Mucosa of stomach (tissue), 1 donor: ENCODE data around the gene DEXI.
A peak's percentile ranks its signal among the peaks of the same experiment; 100 is the strongest.
"Not testable (repeated sequence)": the region's sequence is repeated elsewhere in the genome, so short reads cannot be mapped to it uniquely, and the experiment has no call there.

Source experiments
- H3K27me3 ChIP-seq: one replicate; pipeline ENCODE4 v1.7.0; 2013; ENCODE audit warnings: mild to moderate bottlenecking, low read length; ENCODE audit not compliant: control insufficient read depth, insufficient read depth
- H3K36me3 ChIP-seq: one replicate; pipeline ENCODE4 v1.7.0; 2013; ENCODE audit warnings: low read length; ENCODE audit not compliant: control insufficient read depth, insufficient read depth
- H3K4me1 ChIP-seq: one replicate; pipeline ENCODE4 v1.7.0; 2013; ENCODE audit warnings: mild to moderate bottlenecking, low read length; ENCODE audit not compliant: control insufficient read depth, insufficient read depth
- H3K4me3 ChIP-seq: one replicate; pipeline ENCODE4 v1.7.0; 2013; ENCODE audit warnings: low read length
- H3K9ac ChIP-seq: one replicate; pipeline ENCODE4 v1.7.0; 2013; ENCODE audit warnings: mild to moderate bottlenecking, low read length, moderate library complexity
- H3K9me3 ChIP-seq: one replicate; pipeline ENCODE4 v1.7.0; 2013; ENCODE audit warnings: mild to moderate bottlenecking, low read length, moderate library complexity; ENCODE audit not compliant: control insufficient read depth
- donor health status: Pancreatic carcinoma.

Gene DEXI

DNA sequence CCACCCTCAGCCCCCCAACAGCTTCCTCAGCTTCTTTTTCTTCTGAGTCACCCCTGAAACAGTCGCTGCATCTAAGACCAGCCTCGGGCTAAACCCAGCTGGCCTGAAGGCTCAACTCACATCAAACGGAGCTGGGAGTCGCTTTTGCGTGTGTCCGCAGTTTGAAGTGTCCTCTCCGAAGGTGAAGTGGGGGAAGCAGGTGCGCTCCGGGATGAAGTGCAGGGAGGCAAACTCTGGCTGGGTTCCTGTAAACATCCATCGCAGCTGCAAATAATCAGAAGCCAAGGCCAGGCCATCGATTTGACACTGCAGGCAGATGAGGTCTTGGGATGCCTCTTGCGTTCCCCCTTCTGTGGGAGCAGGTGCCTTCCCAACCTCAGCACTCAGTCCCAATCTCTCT lies 13.2 kb downstream of the DEXI start:
- H3K27me3 ChIP-seq, H3K4me1 ChIP-seq, H3K9ac ChIP-seq, H3K9me3 ChIP-seq, H3K4me3 ChIP-seq: not testable (repeated sequence)
- peaks cover 15% of the 10 kb centered on the region for H3K36me3 ChIP-seq

DNA sequence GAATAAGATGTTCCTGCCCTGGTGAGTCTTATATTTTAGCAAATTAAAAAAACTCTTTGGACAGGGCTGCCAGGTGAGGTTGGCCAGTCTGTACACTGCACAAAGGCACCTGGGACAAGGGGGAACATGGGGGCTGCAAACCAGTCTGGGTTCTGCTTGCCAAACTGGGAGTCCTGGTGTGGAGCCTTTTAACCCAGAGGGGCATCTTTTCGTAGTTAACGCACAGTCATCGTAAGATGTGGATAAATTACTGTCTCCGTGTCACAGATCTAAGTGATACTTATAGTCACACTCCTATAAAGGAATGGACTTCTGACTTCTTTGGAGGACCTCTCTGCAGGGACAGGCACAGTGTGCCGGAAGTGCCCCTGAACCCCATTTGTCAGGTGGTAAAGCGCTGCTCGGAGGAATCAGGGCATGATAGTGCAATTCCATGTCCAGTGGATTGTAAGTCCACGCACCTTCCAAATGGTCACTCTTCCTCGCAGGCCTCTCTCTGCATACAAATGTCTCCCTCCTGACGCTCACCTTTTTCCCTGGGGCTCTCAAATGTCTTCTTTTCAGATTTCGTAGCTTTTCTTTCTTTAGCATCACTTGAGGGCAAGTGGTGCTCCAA lies 14.7 kb downstream of the DEXI start:
- H3K9me3 ChIP-seq: no peaks in the 10 kb centered on the region
- no peak overlapping the region for H3K9ac ChIP-seq
- H3K4me1 ChIP-seq: no peaks in the 10 kb centered on the region
- no peaks in the 10 kb centered on the region for H3K27me3 ChIP-seq
- H3K36me3 ChIP-seq: peaks cover 7% of the 10 kb centered on the region
- no peak overlapping the region for H3K4me3 ChIP-seq

DNA sequence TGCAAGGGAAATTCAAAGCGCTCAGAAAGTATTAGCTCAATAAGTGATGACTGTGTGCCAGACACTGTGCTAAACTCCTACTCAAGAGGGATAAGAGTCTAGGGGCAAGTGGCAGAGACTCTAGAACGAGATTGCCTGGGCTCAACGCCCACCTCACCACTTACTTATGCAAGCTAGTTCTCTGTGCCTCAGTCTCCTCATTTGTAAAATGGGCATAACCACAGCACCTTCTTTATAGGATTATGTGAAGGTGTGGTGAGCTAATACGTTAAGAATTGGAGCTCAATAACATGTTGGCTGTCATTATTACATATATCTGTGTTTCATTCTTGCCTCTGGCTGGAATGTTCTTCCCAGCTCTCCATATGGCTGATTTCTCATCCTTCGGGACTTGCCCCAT lies 15.4 kb downstream of the DEXI start:
- Histone ChIP-seq H3K27me3 (no peaks in the 10 kb centered on the region), H3K4me1 (no peaks in the 10 kb centered on the region), H3K36me3 (peaks cover 7% of the 10 kb centered on the region), H3K9me3 (no peaks in the 10 kb centered on the region), H3K4me3 (no peak overlapping the region), H3K9ac (no peak overlapping the region)

DNA sequence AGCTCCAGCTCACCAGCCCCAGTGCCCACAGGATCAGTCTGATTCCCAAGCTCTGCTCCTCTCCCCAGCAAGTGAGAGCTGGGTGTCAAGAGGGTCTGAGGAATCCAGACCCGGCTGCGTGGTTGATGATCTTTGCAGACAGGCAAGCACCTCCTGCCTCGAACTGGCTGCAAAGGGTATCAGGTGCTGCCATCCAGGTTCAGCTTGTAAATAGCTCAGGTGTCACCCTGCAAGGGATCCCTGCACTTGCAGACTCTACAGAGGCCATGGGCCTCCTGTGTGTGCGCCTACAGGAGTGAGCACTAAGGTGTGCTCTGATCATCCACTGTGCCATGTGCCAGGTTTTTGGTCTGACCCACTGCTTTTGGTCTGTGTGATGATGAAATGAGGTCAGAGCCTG lies 16.2 kb downstream of the DEXI start:
- Histone ChIP-seq H3K9ac (no peak overlapping the region), H3K9me3 (no peaks in the 10 kb centered on the region), H3K4me1 (no peaks in the 10 kb centered on the region), H3K27me3 (no peaks in the 10 kb centered on the region), H3K4me3 (no peak overlapping the region), H3K36me3 (peaks cover 7% of the 10 kb centered on the region)

DNA sequence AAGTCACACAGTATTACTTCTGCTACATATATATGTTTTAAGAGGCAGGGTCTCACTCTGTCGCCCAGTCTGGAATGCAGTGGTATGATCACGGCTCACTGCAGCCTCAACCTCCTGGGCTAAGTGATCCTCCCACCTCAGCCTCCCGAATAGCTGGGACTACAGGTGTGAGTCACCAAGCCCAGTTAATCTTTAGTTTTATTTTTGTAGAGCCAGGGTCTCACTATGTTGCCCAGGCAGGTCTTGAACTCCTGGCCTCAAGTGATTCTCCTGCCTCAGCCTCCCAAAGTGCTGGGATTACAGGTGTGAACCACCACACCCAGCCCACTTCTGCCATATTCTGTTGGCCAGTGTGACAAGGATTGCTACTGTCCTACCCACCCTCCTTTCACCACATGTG lies 17.0 kb downstream of the DEXI start:
- H3K27me3 ChIP-seq, H3K4me3 ChIP-seq, H3K4me1 ChIP-seq, H3K36me3 ChIP-seq, H3K9ac ChIP-seq, H3K9me3 ChIP-seq: not testable (repeated sequence)

DNA sequence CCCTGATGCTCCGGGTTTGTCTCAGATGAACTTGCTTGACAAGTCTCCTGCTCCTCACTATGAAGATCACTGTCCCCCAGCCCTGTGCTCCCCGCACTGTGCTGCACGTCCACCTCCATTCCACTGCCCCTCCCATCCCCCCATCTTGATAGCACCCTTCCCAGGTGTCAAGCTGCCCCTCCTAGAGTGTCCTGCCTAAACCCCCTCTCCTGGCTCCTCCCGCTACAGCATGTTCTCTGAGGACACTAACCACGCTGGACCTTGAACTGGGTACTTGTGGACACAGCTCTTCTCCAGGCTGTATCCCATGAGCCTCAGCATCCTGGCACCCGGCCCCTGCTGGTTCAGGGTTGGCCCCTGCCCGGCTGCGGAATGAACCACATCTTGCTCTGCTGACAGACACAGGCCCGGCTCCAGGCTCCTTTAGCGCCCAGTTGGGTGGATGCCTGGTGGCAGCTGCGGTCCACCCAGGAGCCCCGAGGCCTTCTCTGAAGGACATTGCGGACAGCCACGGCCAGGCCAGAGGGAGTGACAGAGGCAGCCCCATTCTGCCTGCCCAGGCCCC lies 18.5 kb downstream of the DEXI start:
- no peaks in the 10 kb centered on the region for H3K9me3 ChIP-seq
- no peaks in the 10 kb centered on the region for H3K4me1 ChIP-seq
- no peak overlapping the region for H3K4me3 ChIP-seq
- H3K9ac ChIP-seq: no peak overlapping the region
- H3K27me3 ChIP-seq: no peaks in the 10 kb centered on the region
- peaks cover 7% of the 10 kb centered on the region for H3K36me3 ChIP-seq

DNA sequence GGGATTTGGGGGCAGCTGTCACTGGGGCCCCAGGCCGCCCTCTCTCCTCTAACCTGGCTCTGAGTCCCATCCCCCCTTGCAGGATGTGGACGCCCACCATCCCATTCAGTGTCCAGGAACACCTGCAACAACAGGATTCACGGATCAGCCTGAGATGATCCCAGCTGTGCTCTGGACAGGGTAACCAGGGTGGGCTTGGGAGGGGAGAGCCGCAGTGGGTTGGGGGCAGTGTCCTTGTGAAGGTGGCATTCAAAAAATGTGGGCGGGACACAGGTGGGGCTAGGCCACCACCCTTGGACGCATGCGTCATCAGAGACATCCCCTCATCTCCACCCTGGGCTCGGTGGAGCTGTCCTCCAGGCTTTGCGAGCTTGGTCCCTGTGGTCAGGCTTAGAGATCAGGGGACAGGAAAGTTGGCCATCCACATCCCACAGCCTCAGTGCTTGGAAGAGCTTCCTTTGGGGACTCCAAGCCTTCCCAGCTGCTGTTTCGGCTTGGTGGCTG lies 19.1 kb downstream of the DEXI start:
- H3K36me3 ChIP-seq: peaks cover 7% of the 10 kb centered on the region
- H3K9me3 ChIP-seq: no peaks in the 10 kb centered on the region
- no peak overlapping the region for H3K9ac ChIP-seq
- H3K4me3 ChIP-seq: no peak overlapping the region
- no peaks in the 10 kb centered on the region for H3K27me3 ChIP-seq
- no peaks in the 10 kb centered on the region for H3K4me1 ChIP-seq

DNA sequence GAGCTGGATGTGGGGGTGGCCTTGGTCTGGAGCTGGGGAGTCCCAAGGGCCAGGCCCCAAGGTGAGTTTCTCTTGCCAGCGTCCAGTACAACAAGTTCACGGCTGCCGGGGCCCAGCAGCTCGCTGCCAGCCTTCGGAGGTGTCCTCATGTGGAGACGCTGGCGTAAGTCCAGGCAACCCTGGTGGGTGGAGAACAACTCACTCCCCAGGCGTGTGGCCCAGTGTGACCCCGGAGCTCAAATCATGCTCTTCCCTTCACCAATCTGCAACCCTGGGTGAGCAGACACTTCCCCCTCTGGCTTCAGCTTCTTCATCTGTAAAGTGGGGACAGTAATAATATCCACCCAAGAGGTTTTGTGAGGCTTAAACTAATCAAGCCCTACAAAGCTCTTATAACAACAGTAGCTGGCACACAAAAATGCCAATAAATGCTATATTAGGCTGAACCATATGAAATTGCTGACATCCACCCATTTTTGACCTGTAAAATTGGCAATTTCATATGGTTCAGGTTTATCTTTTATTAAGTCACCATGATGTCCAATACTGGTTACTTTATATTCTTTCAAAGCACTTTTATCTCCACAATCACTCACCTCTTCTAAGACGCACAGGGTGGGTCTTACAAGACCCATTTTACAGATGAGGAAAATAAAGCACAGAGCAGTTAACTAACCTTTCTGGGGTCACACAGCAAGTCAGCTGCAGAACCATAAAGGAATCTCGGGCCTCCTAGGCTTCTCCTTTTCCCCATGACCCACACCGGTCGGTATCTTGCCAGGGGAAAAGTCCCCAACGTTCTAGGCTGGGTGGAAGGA lies 19.7 kb downstream of the DEXI start:
- no peaks in the 10 kb centered on the region for H3K27me3 ChIP-seq

DNA sequence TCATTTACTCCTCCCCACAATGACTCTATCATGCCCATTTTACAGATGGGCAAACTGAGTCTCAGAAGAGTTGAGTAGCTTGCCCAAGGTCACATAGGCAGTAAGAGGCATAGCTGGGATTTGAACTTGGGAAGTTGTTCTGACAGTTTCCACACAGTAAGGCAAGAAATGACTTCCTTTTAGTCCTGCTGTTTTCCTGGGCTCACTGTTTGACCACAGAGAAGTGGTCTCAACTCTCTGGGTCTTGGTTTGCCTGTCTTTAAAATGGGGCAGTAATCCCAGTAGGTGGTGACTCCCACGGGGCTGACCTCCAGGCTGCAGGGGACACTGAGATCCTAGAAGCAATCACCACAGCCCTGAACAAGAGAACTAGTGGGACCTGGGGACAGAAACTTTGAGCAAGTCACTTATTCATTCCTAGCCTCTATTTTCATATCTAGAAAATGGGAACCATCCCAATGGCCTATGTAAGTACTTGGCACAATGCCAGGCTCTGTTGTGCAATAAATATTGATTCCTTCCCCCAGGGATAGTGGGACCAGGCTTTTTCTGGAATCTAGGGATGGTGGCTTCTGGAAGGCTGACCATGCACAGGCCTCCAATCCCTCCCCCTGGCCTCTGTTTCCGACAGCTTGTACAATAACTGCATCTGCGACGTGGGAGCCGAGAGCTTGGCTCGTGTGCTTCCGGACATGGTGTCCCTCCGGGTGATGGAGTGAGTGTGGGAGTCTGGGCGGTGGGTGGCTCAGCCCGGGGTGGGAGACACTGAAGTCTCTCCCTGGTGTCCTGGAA lies 20.5 kb downstream of the DEXI start:
- H3K9ac ChIP-seq: no peak overlapping the region
- no peak overlapping the region for H3K4me3 ChIP-seq

More for the DNA sequence above, 19.7 kb downstream of the DEXI start:
- Histone ChIP-seq H3K9me3 (no peaks in the 10 kb centered on the region), H3K4me1 (no peaks in the 10 kb centered on the region), H3K9ac (no peak overlapping the region), H3K36me3 (peaks cover under 1% of the 10 kb centered on the region), H3K4me3 (no peak overlapping the region)

DNA sequence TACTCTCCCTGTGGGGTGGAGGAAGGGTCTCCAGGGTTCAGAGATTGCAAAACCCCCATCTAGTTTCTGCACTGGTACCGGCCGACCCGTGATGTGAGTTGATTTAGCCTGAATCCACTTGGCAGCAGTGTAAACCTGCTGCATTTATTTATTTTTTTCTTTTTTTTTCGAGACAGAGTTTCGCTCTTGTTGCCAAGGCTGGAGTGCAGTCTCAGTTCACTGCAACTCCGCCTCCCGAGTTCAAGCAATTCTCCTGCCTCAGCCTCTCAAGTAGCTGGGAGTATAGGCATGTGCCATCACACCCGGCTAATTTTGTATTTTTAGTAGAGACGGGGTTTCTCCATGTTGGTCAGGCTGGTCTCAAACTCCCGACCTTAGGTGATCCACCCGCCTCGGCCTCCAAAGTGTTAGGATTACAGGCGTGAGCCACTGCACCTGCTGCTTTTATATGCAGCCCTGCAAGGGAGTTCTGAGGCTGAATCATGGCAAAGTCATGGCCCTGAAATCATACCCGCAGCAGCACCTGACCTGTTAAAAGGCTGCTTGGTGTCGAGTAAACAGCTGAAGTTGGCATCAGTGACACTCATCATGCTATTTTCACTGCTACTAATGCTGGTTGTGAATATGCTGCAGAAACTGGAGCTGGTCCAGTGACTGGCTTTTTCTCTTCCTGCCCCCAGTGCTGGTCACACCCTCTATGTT lies 21.4 kb downstream of the DEXI start:
- H3K27me3 ChIP-seq: no peaks in the 10 kb centered on the region
- H3K9me3 ChIP-seq: no peaks in the 10 kb centered on the region
- no peaks in the 10 kb centered on the region for H3K36me3 ChIP-seq
- no peak overlapping the region for H3K4me3 ChIP-seq
- no peaks in the 10 kb centered on the region for H3K4me1 ChIP-seq
- no peak overlapping the region for H3K9ac ChIP-seq

More for the DNA sequence above, 20.5 kb downstream of the DEXI start:
- H3K27me3 ChIP-seq: no peaks in the 10 kb centered on the region
- no peaks in the 10 kb centered on the region for H3K36me3 ChIP-seq
- no peaks in the 10 kb centered on the region for H3K4me1 ChIP-seq
- no peaks in the 10 kb centered on the region for H3K9me3 ChIP-seq

DNA sequence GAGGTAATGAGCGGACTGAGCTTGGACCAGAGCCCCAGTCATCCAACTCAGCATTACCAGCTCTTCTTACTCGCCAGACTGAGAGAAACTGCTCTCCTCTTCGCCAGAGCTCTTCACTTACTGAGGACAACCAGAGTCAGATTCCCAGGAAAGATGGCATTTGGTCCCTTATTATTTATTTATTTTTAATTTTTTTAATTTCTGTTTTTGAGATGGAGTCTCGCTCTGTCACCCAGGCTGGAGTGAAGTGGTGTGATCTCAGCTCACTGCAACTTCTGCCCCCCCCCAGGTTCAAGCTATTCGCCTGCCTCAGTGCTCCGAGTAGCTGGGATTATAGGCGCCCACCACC lies 23.3 kb downstream of the DEXI start:
- Histone ChIP-seq H3K9me3 (no peaks in the 10 kb centered on the region), H3K4me3 (no peak overlapping the region), H3K36me3 (no peaks in the 10 kb centered on the region), H3K27me3 (no peaks in the 10 kb centered on the region), H3K9ac (peak overlapping the region; percentile 49), H3K4me1 (no peaks in the 10 kb centered on the region)
